NCI-H82 treated with DMSO at 0.1 percent for 48 hours (cell line): ENCODE results near the gene C1QTNF12.
"Not testable (repeated sequence)": the region's sequence is repeated elsewhere in the genome, so short reads cannot be mapped to it uniquely, and the experiment has no call there.

Experiments used
- DNase-seq: peaks from one replicate; lab custom pipeline; 2025; ENCODE audit not compliant: unreplicated experiment; lab: John Stamatoyannopoulos, UW

Gene C1QTNF12

GRCh38 chr1:1259951-1260600, 13.6 kb upstream of the C1QTNF12 start:
- DNase-seq: no peak

DNA sequence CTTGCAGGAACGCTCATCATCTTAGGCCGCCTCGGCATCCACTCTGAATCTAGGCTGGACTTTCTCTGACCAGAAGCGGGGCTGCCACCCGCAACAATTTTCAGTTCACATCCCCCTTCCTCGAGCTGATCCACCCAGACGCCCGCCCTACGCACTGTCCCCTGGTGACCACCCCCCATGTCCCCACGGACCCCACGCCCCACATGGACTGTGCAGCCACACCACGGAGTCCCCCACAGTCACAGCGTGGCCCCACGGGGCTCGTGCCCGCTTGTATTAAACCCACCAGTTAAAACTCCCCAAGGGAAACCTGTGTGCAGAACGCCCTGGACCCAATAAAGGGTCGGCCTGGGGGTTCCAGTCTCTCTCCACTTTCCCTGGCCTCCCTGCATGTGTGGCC, 13.0 kb upstream of the C1QTNF12 start:
- no peak for DNase-seq

DNA sequence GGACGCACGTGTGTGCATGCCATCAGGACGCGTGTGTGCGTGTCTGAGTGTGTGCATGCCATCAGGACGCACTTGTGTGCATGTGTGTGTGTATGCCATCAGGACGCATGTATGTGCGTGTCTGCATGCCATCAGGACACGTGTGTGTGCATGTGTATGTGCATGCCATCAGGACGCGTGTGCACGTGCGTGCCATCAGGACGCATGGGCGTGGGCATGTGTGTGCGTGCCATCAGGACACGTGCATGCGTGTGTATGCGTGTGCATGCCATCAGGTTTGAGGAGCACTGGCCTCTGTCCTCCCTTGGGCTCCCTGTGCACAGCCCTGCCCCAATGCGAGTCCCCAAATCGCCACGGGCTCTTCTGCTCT, 12.6 kb upstream of the C1QTNF12 start:
- DNase-seq: no peak

GRCh38 chr1:1256956-1257871, 10.7 kb upstream of the C1QTNF12 start:
- no peak for DNase-seq

- no peak for DNase-seq
These were observed 9.1 kb upstream of the C1QTNF12 start for GRCh38 chr1:1255611-1256010.

DNA sequence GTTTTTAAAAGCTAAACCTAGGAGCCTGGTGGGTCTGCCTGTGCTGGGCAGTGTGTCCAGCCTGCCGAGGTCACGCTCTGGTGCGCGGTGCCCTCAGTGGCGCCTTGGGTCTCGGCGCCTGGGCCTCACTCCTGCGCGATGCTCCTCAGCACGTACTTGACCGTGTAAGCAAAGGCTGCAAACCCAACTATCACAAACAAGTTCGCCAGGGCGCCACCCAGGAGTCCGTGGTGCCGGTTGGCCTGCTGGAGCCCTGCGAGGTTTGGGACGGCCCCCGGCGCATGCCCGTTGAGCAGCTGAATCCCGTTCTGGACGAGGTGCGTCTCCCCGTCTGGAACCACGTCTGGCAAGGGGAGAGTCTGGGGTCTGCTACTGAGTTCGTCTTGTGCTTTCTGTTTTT, 8.6 kb upstream of the C1QTNF12 start:
- DNase-seq: no peak

GRCh38 chr1:1254667-1254998, 8.1 kb upstream of the C1QTNF12 start:
- DNase-seq: no peak

GRCh38 chr1:1253972-1254666, 7.6 kb upstream of the C1QTNF12 start:
- no peak for DNase-seq

GRCh38 chr1:1253314-1253713, 6.8 kb upstream of the C1QTNF12 start:
- DNase-seq: no peak

- DNase-seq: no peak
These were observed 4.3 kb upstream of the C1QTNF12 start for GRCh38 chr1:1250786-1251284.

DNA sequence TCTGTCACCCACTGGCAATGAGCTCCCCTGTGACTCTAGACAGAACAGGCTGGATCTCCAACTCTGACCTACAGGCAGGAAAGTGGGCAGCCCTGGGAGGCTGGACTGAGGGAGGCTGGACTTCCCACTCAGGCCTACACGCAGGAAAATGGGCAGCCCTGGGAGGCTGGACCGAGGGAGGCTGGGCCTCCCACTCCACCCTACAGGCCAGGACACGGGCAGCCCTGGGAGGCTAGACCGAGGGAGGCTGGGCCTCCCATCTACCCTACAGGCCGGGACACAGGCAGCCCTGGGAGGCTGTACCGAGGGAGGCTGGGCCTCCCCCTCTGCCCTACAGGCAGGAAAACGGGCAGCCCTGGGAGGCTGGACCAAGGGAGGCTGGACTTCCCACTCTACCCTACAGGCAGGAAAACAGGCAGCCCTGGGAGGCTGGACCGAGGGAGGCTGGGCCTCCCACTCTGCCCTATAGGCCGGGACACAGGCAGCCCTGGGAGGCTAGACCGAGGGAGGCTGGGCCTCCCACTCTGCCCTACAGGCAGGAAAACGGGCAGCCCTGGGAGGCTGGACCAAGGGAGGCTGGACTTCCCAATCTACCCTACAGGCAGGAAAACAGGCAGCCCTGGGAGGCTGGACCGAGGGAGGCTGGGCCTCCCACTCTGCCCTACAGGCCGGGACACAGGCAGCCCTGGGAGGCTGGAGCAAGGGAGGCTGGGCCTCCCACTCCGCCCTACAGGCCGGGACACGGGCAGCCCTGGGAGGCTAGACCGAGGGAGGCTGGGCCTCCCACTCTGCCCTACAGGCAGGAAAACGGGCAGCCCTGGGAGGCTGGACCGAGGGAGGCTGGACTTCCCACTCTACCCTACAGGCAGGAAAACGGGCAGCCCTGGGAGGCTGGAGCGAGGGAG, 1.7 kb upstream of the C1QTNF12 start:
- DNase-seq: not testable (repeated sequence)

GRCh38 chr1:1247341-1247913, 905 bp upstream of the C1QTNF12 start:
- no peak for DNase-seq

- no peak for DNase-seq
These were observed 525 bp downstream of the C1QTNF12 start for GRCh38 chr1:1245817-1246576.

DNA sequence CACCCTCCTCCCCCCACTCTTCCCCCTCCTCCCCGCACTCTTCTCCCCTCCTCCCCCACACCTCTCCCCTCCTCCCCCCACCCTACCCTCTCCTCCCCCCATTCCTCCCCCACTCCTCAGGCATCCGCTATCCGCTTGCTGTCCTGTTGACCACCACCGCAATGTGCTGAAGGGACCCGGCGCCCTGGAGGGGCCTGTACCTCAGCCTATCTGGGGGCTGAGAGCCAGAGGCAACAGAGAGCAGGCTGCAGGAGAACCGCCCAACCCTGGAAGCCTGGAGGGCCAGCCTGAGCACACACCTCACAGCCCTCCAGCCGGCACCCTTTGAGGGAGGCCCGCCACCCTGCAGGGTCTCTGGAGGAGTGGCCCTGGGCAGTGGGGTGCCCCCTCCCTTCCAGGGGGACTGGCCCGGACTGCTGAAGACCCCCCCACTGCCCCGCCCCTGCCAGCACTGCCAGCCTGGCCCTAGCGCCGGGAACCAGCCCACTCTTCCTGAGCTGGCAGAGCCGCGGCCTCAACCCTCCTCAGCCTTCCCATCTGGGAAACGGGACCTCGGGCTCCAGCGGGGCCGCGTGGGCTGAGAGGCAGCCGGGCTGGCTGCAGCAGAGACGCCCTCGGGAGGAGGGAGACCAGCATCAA, 1.2 kb downstream of the C1QTNF12 start:
- DNase-seq: no peak

DNA sequence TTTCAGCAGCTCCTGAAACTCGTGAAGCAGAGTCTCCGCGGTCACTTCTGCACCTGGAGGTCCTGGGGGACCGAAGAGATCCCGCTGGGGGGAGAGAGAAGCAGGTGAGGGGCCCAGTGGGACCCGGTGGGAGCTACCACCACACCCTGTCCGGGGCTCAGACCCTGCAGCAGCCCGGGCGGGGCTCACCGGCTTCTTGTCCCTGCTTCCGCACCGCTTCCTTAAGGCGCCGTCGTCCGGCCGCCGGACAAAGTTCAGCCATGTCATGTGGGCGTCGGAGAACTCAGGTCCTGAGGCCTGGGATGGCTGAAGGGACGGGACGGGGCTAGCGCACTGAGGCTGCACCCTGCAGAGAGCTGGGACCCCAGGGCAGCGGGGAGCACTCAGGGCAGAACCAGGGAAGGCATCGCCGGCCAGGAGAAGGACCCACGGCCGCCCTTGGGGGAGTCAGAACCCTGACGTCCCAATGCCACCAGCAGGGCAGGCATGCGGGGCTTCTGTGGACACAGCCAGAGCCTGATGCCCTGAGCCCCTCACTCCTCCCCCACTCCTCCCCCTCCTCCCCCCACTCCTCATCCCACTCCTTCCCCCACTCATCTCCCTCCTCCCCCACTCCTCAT, 2.2 kb downstream of the C1QTNF12 start:
- DNase-seq: no peak

- DNase-seq: no peak
These were observed 2.7 kb downstream of the C1QTNF12 start for GRCh38 chr1:1243807-1244191.

DNA sequence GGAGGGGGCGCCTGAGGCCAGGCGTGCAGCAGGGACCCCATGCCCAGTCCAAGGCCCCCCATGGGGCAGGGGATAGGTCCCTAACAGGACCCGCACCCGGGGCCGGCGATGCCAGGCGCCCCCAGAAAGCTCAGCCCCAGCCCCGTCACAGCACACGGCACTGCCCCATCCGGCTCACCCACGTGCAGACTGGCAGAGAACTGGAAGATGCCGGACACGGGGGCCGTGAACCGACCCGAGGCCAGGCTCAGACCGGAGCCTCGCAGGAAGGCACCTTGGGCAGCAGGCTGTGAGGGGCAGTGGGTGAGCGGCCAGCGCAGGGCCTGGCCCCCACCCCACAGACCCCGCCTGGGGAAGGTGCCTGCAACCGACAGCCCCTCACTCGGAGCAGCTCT, 3.3 kb downstream of the C1QTNF12 start:
- DNase-seq: no peak

GRCh38 chr1:1242461-1243265, 3.9 kb downstream of the C1QTNF12 start:
- DNase-seq: no peak
